Measurements from ENCODE around the gene TUBGCP6.

TUBGCP6 gene

GRCh38 chr22:50203288-50203687, 41.5 kb downstream of the TUBGCP6 start:
- no peak for DNase-seq (ENCODE audit: low read depth, low spot score)
- H3K4me3 ChIP-seq (ENCODE audit: low read length), result no peak overlapping the region

- no peak for DNase-seq (ENCODE audit: low read depth, low spot score)
- H3K4me3 ChIP-seq (ENCODE audit: low read length), result peak overlapping the region; percentile 67
These were observed 42.6 kb downstream of the TUBGCP6 start for GRCh38 chr22:50202130-50202666.

- no peak for DNase-seq (ENCODE audit: low read depth, low spot score)
- peak overlapping the region; percentile 67 for H3K4me3 ChIP-seq (ENCODE audit: low read length)
These were observed 43.4 kb downstream of the TUBGCP6 start for GRCh38 chr22:50201191-50202129.

- H3K4me3 ChIP-seq (ENCODE audit: low read length), result peak within 1 kb of the TSS; percentile 67
- peak; percentile 80 for DNase-seq (ENCODE audit: low read depth, low spot score)
These were observed 44.2 kb downstream of the TUBGCP6 start, which contains the start of gene SELENOO for GRCh38 chr22:50200461-50201190. Gene SELENOO, plus strand, starts transcription at chr22:50201011. Its CDS starts 26 bp downstream, at chr22:50201037.

- no peak for DNase-seq (ENCODE audit: low read depth, low spot score)
These were observed 44.9 kb downstream of the TUBGCP6 start for GRCh38 chr22:50199829-50200460.

GRCh38 chr22:50199251-50199721, 45.5 kb downstream of the TUBGCP6 start:
- H3K4me3 ChIP-seq (ENCODE audit: low read length), result no peak overlapping the region
- no peak for DNase-seq (ENCODE audit: low read depth, low spot score)

More at GRCh38 chr22:50199829-50200460, 44.9 kb downstream of the TUBGCP6 start:
- H3K4me3 ChIP-seq (ENCODE audit: low read length), result peak overlapping the region; percentile 52

GRCh38 chr22:50198624-50199017, 46.2 kb downstream of the TUBGCP6 start:
- no peak for DNase-seq (ENCODE audit: low read depth, low spot score)
- no peak overlapping the region for H3K4me3 ChIP-seq (ENCODE audit: low read length)

- no peak for DNase-seq (ENCODE audit: low read depth, low spot score)
- H3K4me3 ChIP-seq (ENCODE audit: low read length), result no peak overlapping the region
These were observed 46.8 kb downstream of the TUBGCP6 start for GRCh38 chr22:50197856-50198623.

- DNase-seq (ENCODE audit: low read depth, low spot score), result no peak
- no peak overlapping the region for H3K4me3 ChIP-seq (ENCODE audit: low read length)
These were observed 47.6 kb downstream of the TUBGCP6 start for GRCh38 chr22:50197000-50197800.

- no peak for DNase-seq (ENCODE audit: low read depth, low spot score)
- no peak overlapping the region for H3K4me3 ChIP-seq (ENCODE audit: low read length)
These were observed 48.6 kb downstream of the TUBGCP6 start for GRCh38 chr22:50196256-50196655.

- no peak for DNase-seq (ENCODE audit: low read depth, low spot score)
- H3K4me3 ChIP-seq (ENCODE audit: low read length), result no peak overlapping the region
These were observed 50.6 kb downstream of the TUBGCP6 start for GRCh38 chr22:50194037-50194805.

GRCh38 chr22:50193621-50194020, 51.2 kb downstream of the TUBGCP6 start:
- no peak for DNase-seq (ENCODE audit: low read depth, low spot score)
- no peak overlapping the region for H3K4me3 ChIP-seq (ENCODE audit: low read length)

GRCh38 chr22:50192436-50193204, 52.2 kb downstream of the TUBGCP6 start:
- no peak overlapping the region for H3K4me3 ChIP-seq (ENCODE audit: low read length)
- no peak for DNase-seq (ENCODE audit: low read depth, low spot score)

GRCh38 chr22:50190941-50191741, 53.7 kb downstream of the TUBGCP6 start:
- peak; percentile 92 for DNase-seq (ENCODE audit: low read depth, low spot score)
- peak overlapping the region; percentile 75 for H3K4me3 ChIP-seq (ENCODE audit: low read length)

GRCh38 chr22:50190182-50190940, 54.5 kb downstream of the TUBGCP6 start:
- DNase-seq (ENCODE audit: low read depth, low spot score), result peak; percentile 76
- peak overlapping the region; percentile 75 for H3K4me3 ChIP-seq (ENCODE audit: low read length)
